Hepatocyte (in vitro differentiated cells): ENCODE data around the gene RNF217. TPM values are rescaled to one million over a fixed set of nuclear protein-coding genes. Genes with fewer than 3 reads are reported as not detected.

Experiments
- polyA plus RNA-seq: library from polyadenylated mRNA; unstranded; fragments of >200 nt; fragmentation: Nextera tagmentation; extraction: Ambion mirVana; gene quantifications from 2 replicates; pipeline ENCODE4 v1.2.1, GENCODE V29; 2016
- total RNA-seq: library from RNA; depleted of rRNA; stranded (reverse); fragments of >200 nt; gene quantifications from 2 replicates; pipeline ENCODE4 v1.2.3, GENCODE V29; 2014

The RNF217 gene
- total and polyA plus RNA-seq, 2 experiments from 2014 or later: 8.8 to 18.4 TPM

Other genes with a start within 250 kb of the RNF217 start
- 182 and 197 TPM in 2 replicates for gene TPD52L1, start 191.3 kb downstream of the RNF217 start, total RNA-seq
- 171 and 190 TPM in 2 replicates for gene TPD52L1, start 191.3 kb downstream of the RNF217 start, polyA plus RNA-seq